Activated naive CD4-positive, alpha-beta T cell treated with anti-CD3 and anti-CD28 coated beads, Interleukin-2, amount 50 U/mL, for 72 hours (primary cell): ENCODE results near the gene OXNAD1. TPM values are rescaled to one million over a fixed set of nuclear protein-coding genes. Genes with fewer than 3 reads are reported as not detected.

ENCODE experiments used
- ATAC-seq, 2 donors: fragments of 150-1000 bp; cut with Tn5 transposase; 2 replicates each; pipeline ENCODE4 v1.10.0; 2021; ENCODE audit warnings: mild to moderate bottlenecking in 2 of 2, moderate library complexity in 2 of 2
- DNase-seq, 2 donors: peaks; one replicate each; pipeline ENCODE4 v3.0.0; 2021 to 2022; ENCODE audit warnings: low spot score in 2 of 2
- H3K27ac Mint-ChIP-seq, 2 donors: one replicate each; pipeline ENCODE4 v1.8.0; 2022; ENCODE audit warnings: mild to moderate bottlenecking in 2 of 2, mixed read lengths in 2 of 2
- H3K36me3 Mint-ChIP-seq, 2 donors: one replicate each; pipeline ENCODE4 v1.8.0; 2022; ENCODE audit warnings: mixed read lengths in 2 of 2
- H3K9me3 Mint-ChIP-seq, 2 donors: one replicate each; pipeline ENCODE4 v1.8.0; 2022; ENCODE audit warnings: mixed read lengths in 2 of 2
- total RNA-seq, 2 donors: library from RNA; stranded (reverse); gene quantifications; one replicate each; pipeline ENCODE4 v1.2.3, GENCODE V29; 2022

Gene OXNAD1
- total RNA-seq, 2 donors from 2014 or later = 47.7 to 53.9 TPM

GRCh38 chr3:16289144-16289889, 24.3 kb downstream of the OXNAD1 start:
- no peak for DNase-seq
- H3K9me3 Mint-ChIP-seq = peaks cover 4 to 5% of the 10 kb centered on the region in 2 donors
- H3K36me3 Mint-ChIP-seq = peaks cover 38 to 81% of the 10 kb centered on the region in 2 donors
- peak overlapping the region; percentile 38 to 91 for H3K27ac Mint-ChIP-seq
- ATAC-seq = peak in 1 of 2 donors; percentile 32

GRCh38 chr3:16290007-16290826, 25.2 kb downstream of the OXNAD1 start:
- DNase-seq (no peak), ATAC-seq (peak in 1 of 2 donors; percentile 0)
- H3K36me3 Mint-ChIP-seq = peaks cover 39 to 82% of the 10 kb centered on the region in 2 donors
- H3K27ac Mint-ChIP-seq = peak overlapping the region; percentile 77 to 91
- peaks cover 4 to 5% of the 10 kb centered on the region in 2 donors for H3K9me3 Mint-ChIP-seq

DNA sequence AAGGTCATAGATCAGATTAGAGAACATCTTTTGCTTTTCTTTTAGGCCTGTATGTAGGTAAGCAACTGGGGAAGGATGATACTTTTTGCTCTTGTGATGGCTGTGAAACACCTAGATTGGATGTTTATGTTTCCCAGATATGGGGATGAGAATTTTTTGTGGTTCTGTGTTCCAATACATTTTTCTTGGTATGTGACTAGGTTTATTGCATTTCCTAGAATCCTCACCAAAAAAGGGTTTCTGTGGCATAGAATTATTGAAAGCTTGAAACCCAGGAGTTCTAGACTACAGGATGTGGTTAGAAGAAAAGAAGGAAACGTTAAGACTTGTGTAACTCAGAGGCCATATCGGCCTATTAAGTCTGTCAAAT, 25.8 kb downstream of the OXNAD1 start:
- peak; percentile 26 to 49 for ATAC-seq
- no peak for DNase-seq
- Mint-ChIP-seq H3K27ac (peak overlapping the region; percentile 77 to 91), H3K36me3 (peaks cover 45 to 82% of the 10 kb centered on the region in 2 donors), H3K9me3 (peaks cover 4 to 8% of the 10 kb centered on the region in 2 donors)

DNA sequence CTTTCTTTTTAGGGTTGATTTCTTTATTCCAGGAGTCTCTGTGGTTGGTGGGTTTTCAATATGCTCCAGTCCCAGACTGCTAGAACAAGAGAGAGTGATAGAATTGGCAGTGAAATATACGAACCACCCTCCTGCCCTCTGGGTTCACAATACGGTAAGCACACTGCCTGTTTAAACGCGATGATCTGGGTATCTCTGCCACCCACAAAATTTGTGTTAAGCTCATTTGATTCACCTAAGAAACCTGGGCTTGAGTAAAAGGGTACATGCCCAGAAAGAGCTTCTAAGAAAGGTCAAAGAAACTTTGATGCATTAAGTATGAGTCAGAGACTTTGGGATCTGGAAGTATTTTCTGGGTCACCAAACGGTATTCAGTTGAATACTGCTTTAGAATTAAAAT, 29.8 kb downstream of the OXNAD1 start:
- peak overlapping the region; percentile 80 to 86 for H3K27ac Mint-ChIP-seq
- no peak for DNase-seq
- H3K36me3 Mint-ChIP-seq = peaks cover 32 to 84% of the 10 kb centered on the region in 2 donors
- ATAC-seq = peak; percentile 18 to 79
- peaks cover 4 to 9% of the 10 kb centered on the region in 2 donors for H3K9me3 Mint-ChIP-seq

- Mint-ChIP-seq H3K27ac (peak overlapping the region; percentile 78 to 80), H3K9me3 (peaks cover 4 to 9% of the 10 kb centered on the region in 2 donors), H3K36me3 (peaks cover 32 to 84% of the 10 kb centered on the region in 2 donors)
- no peak for ATAC-seq
- no peak for DNase-seq
Measured at GRCh38 chr3:16295298-16295890, 30.4 kb downstream of the OXNAD1 start.

DNA sequence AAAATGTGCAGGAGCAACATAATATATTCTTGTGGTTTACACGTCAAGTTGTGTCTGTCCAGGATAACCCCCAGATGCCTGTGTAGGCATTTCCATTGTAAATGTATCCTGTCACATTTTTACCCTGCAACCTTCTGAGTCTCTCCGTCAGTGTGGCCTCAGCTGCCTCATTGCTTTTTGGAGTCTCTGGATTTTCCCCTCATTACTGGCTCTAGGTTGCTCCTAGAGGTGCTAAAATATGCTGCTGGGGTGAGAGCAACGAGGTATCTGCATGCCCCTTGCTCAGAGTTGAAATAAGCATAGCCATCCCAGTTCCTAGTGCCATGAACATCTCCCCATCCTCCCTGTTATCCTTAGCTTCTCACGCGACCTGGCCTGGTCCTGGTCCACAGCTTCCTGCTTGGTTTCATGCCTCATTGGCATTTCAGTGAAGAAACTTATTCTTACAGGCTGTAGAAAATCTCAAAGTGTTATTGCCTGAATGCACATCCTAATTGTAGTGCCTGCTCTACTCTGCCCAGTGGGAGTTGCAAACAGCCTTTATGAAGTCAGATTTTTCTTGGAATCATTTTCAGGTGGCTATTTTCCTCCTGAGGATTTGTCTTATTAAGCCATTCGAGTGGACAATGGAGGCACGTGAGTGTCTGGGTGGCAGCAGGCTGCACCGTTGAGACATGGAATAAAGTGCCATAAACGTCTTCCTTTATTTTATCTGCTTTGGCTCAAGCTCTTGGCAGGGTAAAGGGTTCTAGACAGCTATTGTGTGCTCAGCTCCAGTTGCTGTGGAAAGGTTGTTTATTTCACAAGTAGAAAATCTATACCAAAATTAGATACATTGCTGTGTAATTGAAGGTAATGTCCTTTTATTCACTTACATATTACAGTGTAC, 33.2 kb downstream of the OXNAD1 start:
- Mint-ChIP-seq H3K27ac (peak overlapping the region; percentile 87 to 89), H3K36me3 (peaks cover 46 to 86% of the 10 kb centered on the region in 2 donors), H3K9me3 (peaks cover 0 to 4% of the 10 kb centered on the region in 2 donors)
- DNase-seq = no peak
- ATAC-seq = peak in 1 of 2 donors; percentile 12

- Mint-ChIP-seq H3K27ac (peak overlapping the region; percentile 66 to 89), H3K36me3 (peaks cover 50 to 83% of the 10 kb centered on the region in 2 donors), H3K9me3 (peaks cover 0 to 4% of the 10 kb centered on the region in 2 donors)
- ATAC-seq = no peak
- DNase-seq = no peak
Measured at GRCh38 chr3:16298891-16299290, 33.9 kb downstream of the OXNAD1 start.

DNA sequence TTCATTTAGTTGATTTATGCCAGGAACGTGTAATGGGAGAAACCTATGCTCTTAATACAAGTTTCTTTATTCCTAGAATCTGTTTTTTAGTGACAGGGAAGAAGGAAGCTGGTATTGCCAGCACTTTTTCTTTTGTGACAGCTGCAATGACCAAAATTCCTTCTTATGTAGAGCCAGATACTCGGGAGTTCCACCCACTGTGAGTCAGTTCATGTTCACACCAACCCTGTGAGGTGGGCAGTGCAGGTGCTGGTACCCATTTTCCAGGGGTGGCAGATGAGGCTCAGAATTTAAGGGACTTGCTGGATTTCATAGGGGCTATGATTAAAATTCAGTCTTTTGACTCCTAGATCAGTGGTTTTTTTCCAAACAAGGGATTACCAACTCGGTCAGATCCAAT, 34.7 kb downstream of the OXNAD1 start:
- ATAC-seq = no peak
- peak overlapping the region; percentile 75 to 89 for H3K27ac Mint-ChIP-seq
- peaks cover 57 to 82% of the 10 kb centered on the region in 2 donors for H3K36me3 Mint-ChIP-seq
- H3K9me3 Mint-ChIP-seq = peaks cover 0 to 4% of the 10 kb centered on the region in 2 donors
- no peak for DNase-seq

DNA sequence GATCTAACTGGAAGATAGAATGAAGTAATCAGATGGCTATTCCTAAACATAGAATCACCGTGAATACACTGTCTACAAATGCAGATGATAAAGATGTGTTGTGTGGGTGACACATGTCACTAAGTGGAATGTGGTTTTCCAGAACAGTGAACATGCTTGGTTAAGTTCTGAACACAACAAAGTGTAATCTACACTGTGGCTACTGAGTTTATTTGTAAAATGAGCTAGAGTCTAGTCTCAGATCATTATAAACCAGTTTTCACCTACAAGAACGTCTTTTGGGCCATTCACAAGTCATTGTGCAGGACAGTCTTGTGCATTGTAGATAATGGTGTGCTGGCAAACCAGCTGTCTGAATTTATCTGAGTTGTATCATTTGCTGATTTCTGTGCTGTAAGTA, 35.3 kb downstream of the OXNAD1 start:
- DNase-seq (no peak), ATAC-seq (peak; percentile 37 to 42)
- Mint-ChIP-seq H3K9me3 (peaks cover 0 to 4% of the 10 kb centered on the region in 2 donors), H3K27ac (peak overlapping the region; percentile 75 to 89), H3K36me3 (peaks cover 58 to 82% of the 10 kb centered on the region in 2 donors)

GRCh38 chr3:16300881-16301359, 35.9 kb downstream of the OXNAD1 start:
- peaks cover 52 to 82% of the 10 kb centered on the region in 2 donors for H3K36me3 Mint-ChIP-seq
- ATAC-seq (peak; percentile 32 to 60), DNase-seq (no peak)
- H3K27ac Mint-ChIP-seq = peak overlapping the region; percentile 81 to 89
- H3K9me3 Mint-ChIP-seq = no peaks in the 10 kb centered on the region

DNA sequence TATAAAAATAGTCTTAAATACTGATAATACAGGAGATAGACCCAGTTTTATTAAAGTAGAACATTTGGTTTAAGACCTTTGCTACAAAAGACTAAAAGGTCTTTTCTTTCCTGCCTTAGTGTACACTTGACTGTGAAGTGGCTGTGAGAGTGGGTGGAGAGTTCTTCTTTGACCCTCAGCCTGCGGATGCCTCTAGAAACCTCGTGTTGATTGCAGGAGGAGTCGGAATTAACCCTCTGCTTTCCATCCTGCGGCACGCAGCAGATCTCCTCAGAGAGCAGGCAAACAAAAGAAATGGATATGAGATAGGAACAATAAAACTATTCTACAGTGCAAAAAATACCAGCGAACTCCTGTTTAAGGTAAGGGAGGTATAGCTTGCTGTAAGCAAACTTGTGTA, 36.5 kb downstream of the OXNAD1 start:
- Mint-ChIP-seq H3K27ac (peak overlapping the region; percentile 81 to 89), H3K9me3 (no peaks in the 10 kb centered on the region), H3K36me3 (peaks cover 49 to 82% of the 10 kb centered on the region in 2 donors)
- no peak for DNase-seq
- ATAC-seq = peak in 1 of 2 donors; percentile 33

DNA sequence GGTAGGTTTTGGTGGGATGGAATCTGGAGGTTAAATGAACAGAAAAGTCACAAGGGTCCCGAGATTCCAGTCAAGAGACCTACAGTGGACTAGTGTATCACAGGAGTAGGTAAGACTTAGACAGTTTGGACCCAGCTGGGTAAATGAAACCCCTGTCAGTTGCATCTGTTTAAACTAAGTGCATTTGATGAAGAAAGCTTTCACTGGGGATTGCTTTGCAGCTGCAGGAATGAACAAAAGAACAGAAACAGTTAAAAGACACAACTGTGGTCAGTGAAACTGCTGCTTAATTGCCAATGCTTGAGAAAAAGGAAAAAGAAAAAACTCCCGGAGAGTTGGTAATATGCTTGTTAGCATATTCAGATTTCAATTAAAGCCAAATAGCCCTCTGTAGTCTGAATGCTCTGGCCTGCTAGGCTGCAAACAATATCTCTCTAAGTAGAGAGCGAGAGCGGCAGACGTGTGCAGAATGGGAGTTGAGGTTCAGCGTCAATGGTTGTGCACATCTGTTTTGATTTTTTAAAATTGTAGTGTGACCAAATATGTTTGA, 37.1 kb downstream of the OXNAD1 start:
- ATAC-seq = no peak
- Mint-ChIP-seq H3K9me3 (no peaks in the 10 kb centered on the region), H3K36me3 (peaks cover 53 to 82% of the 10 kb centered on the region in 2 donors), H3K27ac (peak overlapping the region; percentile 81 to 89)
- no peak for DNase-seq

DNA sequence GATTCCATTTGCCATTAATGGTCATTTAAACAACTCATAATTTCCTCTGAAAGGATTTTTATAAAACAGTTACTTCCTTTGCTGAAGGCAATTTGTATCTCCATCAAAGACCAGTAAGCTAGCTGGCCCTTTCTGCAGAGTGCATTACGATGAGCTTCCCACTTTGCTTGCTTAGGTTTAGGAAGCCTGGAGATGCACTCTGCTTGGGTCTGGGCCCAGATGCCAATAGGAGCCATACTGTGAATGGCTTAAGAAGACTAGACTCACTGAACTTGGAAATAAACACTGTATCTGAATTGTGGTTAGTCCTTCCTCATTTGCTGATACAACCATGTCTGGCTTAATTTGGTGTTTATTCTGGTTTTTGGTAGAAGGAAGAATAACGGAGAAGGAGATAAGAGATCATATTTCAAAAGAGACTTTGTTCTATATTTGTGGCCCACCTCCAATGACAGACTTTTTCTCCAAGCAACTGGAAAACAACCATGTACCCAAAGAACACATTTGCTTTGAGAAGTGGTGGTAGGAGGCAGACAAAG, 38.1 kb downstream of the OXNAD1 start:
- Mint-ChIP-seq H3K27ac (peak overlapping the region in 1 of 2 donors; percentile 75), H3K9me3 (no peaks in the 10 kb centered on the region), H3K36me3 (peaks cover 59 to 84% of the 10 kb centered on the region in 2 donors)
- DNase-seq (no peak), ATAC-seq (no peak)

- no peak for DNase-seq
- peaks cover 53 to 82% of the 10 kb centered on the region in 2 donors for H3K36me3 Mint-ChIP-seq
- no peaks in the 10 kb centered on the region for H3K9me3 Mint-ChIP-seq
- H3K27ac Mint-ChIP-seq = peak overlapping the region; percentile 87 to 95
- peak; percentile 23 to 48 for ATAC-seq
Measured at GRCh38 chr3:16304061-16305010, 39.3 kb downstream of the OXNAD1 start.
